Activated naive CD4-positive, alpha-beta T cell treated with anti-CD3 and anti-CD28 coated beads, Interleukin-2, amount 50 U/mL, for 24 hours (primary cell): ENCODE data around the gene MYOZ2.

ENCODE experiments used
- H3K27ac Mint-ChIP-seq: one replicate; pipeline ENCODE4 v1.8.0; 2021; ENCODE audit warnings: mild to moderate bottlenecking, mixed read lengths
- H3K27me3 Mint-ChIP-seq: one replicate; pipeline ENCODE4 v1.8.0; 2021; ENCODE audit warnings: mixed read lengths
- H3K36me3 Mint-ChIP-seq: one replicate; pipeline ENCODE4 v1.8.0; 2021; ENCODE audit warnings: mixed read lengths
- H3K4me1 Mint-ChIP-seq: one replicate; pipeline ENCODE4 v1.8.0; 2021; ENCODE audit warnings: mixed read lengths
- H3K4me3 Mint-ChIP-seq: one replicate; pipeline ENCODE4 v1.8.0; 2021; ENCODE audit warnings: mild to moderate bottlenecking, mixed read lengths
- H3K9me3 Mint-ChIP-seq: one replicate; pipeline ENCODE4 v1.8.0; 2021; ENCODE audit warnings: mixed read lengths

MYOZ2 gene

GRCh38 chr4:119207051-119207450, 71.4 kb downstream of the MYOZ2 start:
- peaks cover 3% of the 10 kb centered on the region for H3K36me3 Mint-ChIP-seq
- peaks cover 53% of the 10 kb centered on the region for H3K4me1 Mint-ChIP-seq
- H3K27ac Mint-ChIP-seq, result no peak overlapping the region
- no peak overlapping the region for H3K4me3 Mint-ChIP-seq
- H3K27me3 Mint-ChIP-seq, result no peaks in the 10 kb centered on the region
- peaks cover 7% of the 10 kb centered on the region for H3K9me3 Mint-ChIP-seq

- no peaks in the 10 kb centered on the region for H3K27me3 Mint-ChIP-seq
- H3K27ac Mint-ChIP-seq, result peak overlapping the region; percentile 98
- peak overlapping the region; percentile 70 for H3K4me3 Mint-ChIP-seq
- H3K36me3 Mint-ChIP-seq, result peaks cover 3% of the 10 kb centered on the region
- H3K9me3 Mint-ChIP-seq, result peaks cover 7% of the 10 kb centered on the region
- H3K4me1 Mint-ChIP-seq, result peaks cover 66% of the 10 kb centered on the region
Observed at GRCh38 chr4:119209077-119209476, 73.4 kb downstream of the MYOZ2 start.

GRCh38 chr4:119209586-119209985, 74.0 kb downstream of the MYOZ2 start:
- Mint-ChIP-seq H3K27me3 (no peaks in the 10 kb centered on the region), H3K27ac (peak overlapping the region; percentile 98), H3K4me3 (peak overlapping the region; percentile 70), H3K4me1 (peaks cover 69% of the 10 kb centered on the region), H3K36me3 (peaks cover 3% of the 10 kb centered on the region), H3K9me3 (peaks cover 7% of the 10 kb centered on the region)

- Mint-ChIP-seq H3K27ac (peak overlapping the region; percentile 99), H3K4me3 (peak overlapping the region; percentile 98), H3K27me3 (no peaks in the 10 kb centered on the region), H3K9me3 (peaks cover 7% of the 10 kb centered on the region), H3K4me1 (peaks cover 73% of the 10 kb centered on the region), H3K36me3 (peaks cover 3% of the 10 kb centered on the region)
Observed at GRCh38 chr4:119210775-119211174, 75.1 kb downstream of the MYOZ2 start.

- peaks cover 3% of the 10 kb centered on the region for H3K36me3 Mint-ChIP-seq
- H3K4me3 Mint-ChIP-seq, result peak overlapping the region; percentile 98
- peak overlapping the region; percentile 99 for H3K27ac Mint-ChIP-seq
- H3K9me3 Mint-ChIP-seq, result peaks cover 7% of the 10 kb centered on the region
- no peaks in the 10 kb centered on the region for H3K27me3 Mint-ChIP-seq
- peaks cover 68% of the 10 kb centered on the region for H3K4me1 Mint-ChIP-seq
Observed at GRCh38 chr4:119211867-119212233, 76.2 kb downstream of the MYOZ2 start.

- peaks cover 63% of the 10 kb centered on the region for H3K4me1 Mint-ChIP-seq
Observed at GRCh38 chr4:119212234-119212963, 76.8 kb downstream of the MYOZ2 start, which contains the start of gene USP53. Gene USP53, plus strand, starts transcription at chr4:119212713. Its CDS starts 27,047 bp downstream, at chr4:119239760.

DNA sequence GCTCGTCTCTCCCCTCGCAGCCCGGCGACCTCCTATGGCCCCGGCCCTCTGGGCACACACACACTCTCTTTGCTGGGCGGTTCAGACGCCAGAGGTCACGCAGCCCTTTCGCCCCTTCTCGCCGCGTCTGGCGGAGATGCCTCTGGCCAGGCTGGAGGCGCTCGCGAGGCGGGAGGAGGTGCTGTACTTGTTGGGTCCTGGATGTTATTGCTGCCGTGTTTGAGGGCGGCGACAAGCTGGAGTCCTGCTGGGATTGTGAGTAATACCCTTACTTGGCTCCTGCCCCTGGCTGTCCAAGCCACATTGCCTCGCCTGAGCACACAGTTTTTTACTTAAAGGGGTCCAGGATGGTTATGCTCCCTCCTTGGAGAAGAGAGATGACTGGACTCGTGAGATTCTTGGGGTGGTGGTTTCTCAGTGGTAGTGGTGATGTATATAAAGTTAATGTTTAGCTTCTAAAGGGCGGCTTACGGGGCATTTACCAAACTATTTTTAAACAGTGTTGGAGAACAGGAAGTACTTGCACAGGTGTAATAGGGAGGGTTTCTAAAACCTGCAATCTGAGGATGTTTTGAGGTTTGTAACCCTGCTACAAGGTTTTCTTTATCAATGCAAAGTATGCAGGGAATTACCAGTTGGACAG, 77.5 kb downstream of the MYOZ2 start:
- H3K27ac Mint-ChIP-seq, result peak overlapping the region; percentile 99
- H3K27me3 Mint-ChIP-seq, result no peaks in the 10 kb centered on the region
- peak overlapping the region; percentile 98 for H3K4me3 Mint-ChIP-seq
- H3K36me3 Mint-ChIP-seq, result peaks cover 11% of the 10 kb centered on the region
- peaks cover 65% of the 10 kb centered on the region for H3K4me1 Mint-ChIP-seq
- H3K9me3 Mint-ChIP-seq, result peaks cover 7% of the 10 kb centered on the region

More at GRCh38 chr4:119212234-119212963, 76.8 kb downstream of the MYOZ2 start, which contains the start of gene USP53:
- Mint-ChIP-seq H3K4me3 (peak within 1 kb of the TSS; percentile 98), H3K27me3 (no peaks in the 10 kb centered on the region), H3K36me3 (peaks cover 5% of the 10 kb centered on the region), H3K27ac (peak within 1 kb of the TSS; percentile 99), H3K9me3 (peaks cover 7% of the 10 kb centered on the region)

GRCh38 chr4:119218093-119218492, 82.5 kb downstream of the MYOZ2 start:
- no peak overlapping the region for H3K27ac Mint-ChIP-seq
- no peaks in the 10 kb centered on the region for H3K27me3 Mint-ChIP-seq
- H3K9me3 Mint-ChIP-seq, result no peaks in the 10 kb centered on the region
- peaks cover 22% of the 10 kb centered on the region for H3K36me3 Mint-ChIP-seq
- H3K4me1 Mint-ChIP-seq, result peaks cover 30% of the 10 kb centered on the region
- no peak overlapping the region for H3K4me3 Mint-ChIP-seq

DNA sequence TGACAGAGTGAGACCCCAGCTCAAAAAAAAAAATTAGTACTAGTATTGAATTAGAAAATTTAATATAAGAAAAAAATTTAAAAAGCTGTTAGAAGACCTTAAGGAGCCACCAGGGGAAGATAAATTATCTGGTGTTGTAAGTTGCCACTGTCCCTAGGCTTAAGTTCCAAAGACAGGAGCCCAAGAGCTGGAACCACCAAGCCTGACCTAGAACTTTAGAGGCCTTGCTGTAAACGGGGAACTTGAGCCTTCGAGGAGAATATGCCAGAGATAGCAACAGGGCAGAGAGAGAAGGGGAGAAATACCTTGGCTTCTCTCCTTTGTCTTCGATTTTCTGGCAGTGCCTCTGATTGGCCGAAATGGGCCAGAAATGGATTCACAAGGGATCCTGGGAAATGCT, 85.8 kb downstream of the MYOZ2 start:
- H3K4me3 Mint-ChIP-seq, result no peak overlapping the region
- no peak overlapping the region for H3K27ac Mint-ChIP-seq
- H3K27me3 Mint-ChIP-seq, result no peaks in the 10 kb centered on the region
- H3K4me1 Mint-ChIP-seq, result peaks cover 19% of the 10 kb centered on the region
- peaks cover 35% of the 10 kb centered on the region for H3K36me3 Mint-ChIP-seq
- peaks cover 5% of the 10 kb centered on the region for H3K9me3 Mint-ChIP-seq

- no peak overlapping the region for H3K27ac Mint-ChIP-seq
- no peak overlapping the region for H3K4me3 Mint-ChIP-seq
Observed at GRCh38 chr4:119227690-119228089, 92.1 kb downstream of the MYOZ2 start.

GRCh38 chr4:119228406-119228805, 92.8 kb downstream of the MYOZ2 start:
- H3K27me3 Mint-ChIP-seq, result no peaks in the 10 kb centered on the region
- no peak overlapping the region for H3K27ac Mint-ChIP-seq
- H3K36me3 Mint-ChIP-seq, result peaks cover 18% of the 10 kb centered on the region
- peaks cover 5% of the 10 kb centered on the region for H3K9me3 Mint-ChIP-seq
- H3K4me1 Mint-ChIP-seq, result peaks cover 40% of the 10 kb centered on the region
- H3K4me3 Mint-ChIP-seq, result no peak overlapping the region

More at GRCh38 chr4:119227690-119228089, 92.1 kb downstream of the MYOZ2 start:
- Mint-ChIP-seq H3K4me1 (peaks cover 33% of the 10 kb centered on the region), H3K27me3 (no peaks in the 10 kb centered on the region), H3K9me3 (peaks cover 5% of the 10 kb centered on the region), H3K36me3 (peaks cover 22% of the 10 kb centered on the region)

DNA sequence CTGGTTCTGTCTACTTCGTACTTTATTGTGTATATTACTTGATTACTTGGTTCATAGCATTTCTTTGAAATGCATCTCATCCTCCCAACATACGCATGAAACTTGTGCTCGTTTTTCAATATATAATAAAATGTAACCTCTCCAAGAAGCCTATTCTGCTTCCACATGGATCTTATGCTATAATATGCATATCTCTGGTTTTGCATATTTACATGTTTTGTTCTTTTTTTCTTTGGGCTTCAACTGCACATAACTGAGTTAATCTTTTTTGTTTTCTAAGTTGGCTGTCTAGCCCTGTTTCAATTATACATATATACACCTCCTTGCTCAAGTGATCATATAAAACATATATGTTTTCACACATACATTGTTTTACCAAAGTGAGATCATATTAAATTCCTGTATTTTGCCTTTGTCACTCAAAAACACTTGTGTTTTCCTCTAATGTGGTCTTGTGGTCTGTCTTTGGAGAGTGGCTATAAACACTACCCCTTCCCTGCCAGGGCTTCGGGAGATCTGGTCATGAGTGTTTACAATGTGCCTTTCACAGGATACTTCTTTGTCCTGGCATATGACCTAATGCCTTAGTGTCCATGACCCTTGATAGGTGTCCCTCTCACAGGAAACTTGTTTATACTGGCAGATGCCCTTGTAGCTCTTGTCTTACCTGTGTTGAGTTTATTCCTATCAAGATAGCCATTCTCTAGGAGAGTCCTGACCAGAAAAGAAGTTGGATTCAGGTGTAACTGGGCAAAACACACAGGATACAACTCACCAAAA, 94.5 kb downstream of the MYOZ2 start:
- Mint-ChIP-seq H3K27ac (no peak overlapping the region), H3K4me1 (peaks cover 42% of the 10 kb centered on the region), H3K4me3 (no peak overlapping the region), H3K27me3 (no peaks in the 10 kb centered on the region), H3K9me3 (no peaks in the 10 kb centered on the region), H3K36me3 (peaks cover 8% of the 10 kb centered on the region)

- H3K36me3 Mint-ChIP-seq, result peaks cover 12% of the 10 kb centered on the region
- no peak overlapping the region for H3K4me3 Mint-ChIP-seq
- no peak overlapping the region for H3K27ac Mint-ChIP-seq
- H3K27me3 Mint-ChIP-seq, result no peaks in the 10 kb centered on the region
- peaks cover 49% of the 10 kb centered on the region for H3K4me1 Mint-ChIP-seq
- H3K9me3 Mint-ChIP-seq, result no peaks in the 10 kb centered on the region
Observed at GRCh38 chr4:119231491-119231890, 95.9 kb downstream of the MYOZ2 start.

GRCh38 chr4:119232286-119232685, 96.7 kb downstream of the MYOZ2 start:
- Mint-ChIP-seq H3K9me3 (no peaks in the 10 kb centered on the region), H3K27me3 (no peaks in the 10 kb centered on the region), H3K4me3 (no peak overlapping the region), H3K36me3 (peaks cover 16% of the 10 kb centered on the region), H3K4me1 (peaks cover 55% of the 10 kb centered on the region), H3K27ac (no peak overlapping the region)

GRCh38 chr4:119233191-119233590, 97.6 kb downstream of the MYOZ2 start:
- Mint-ChIP-seq H3K4me3 (no peak overlapping the region), H3K4me1 (peaks cover 62% of the 10 kb centered on the region), H3K27me3 (no peaks in the 10 kb centered on the region), H3K9me3 (no peaks in the 10 kb centered on the region), H3K27ac (peak overlapping the region; percentile 53), H3K36me3 (peaks cover 16% of the 10 kb centered on the region)
